Endothelial cell of umbilical vein (primary cell): ENCODE results near the gene DAB2.
A peak's percentile ranks its signal among the peaks of the same experiment; 100 is the strongest.

Experiments
- FOS ChIP-seq: IDR thresholded peaks from 2 replicates; pipeline ENCODE4 v1.6.1; 2011; ENCODE audit warnings: mild to moderate bottlenecking, low read length, moderate library complexity, borderline replicate concordance; ENCODE audit not compliant: insufficient read depth
- POLR2A ChIP-seq: IDR thresholded peaks from 2 replicates; pipeline ENCODE4 v1.6.1; 2012; ENCODE audit warnings: low read depth, mild to moderate bottlenecking, control low read depth, low read length
- POLR2AphosphoS5 ChIP-seq: IDR thresholded peaks from 2 replicates; pipeline ENCODE4 v1.6.1; 2012; ENCODE audit warnings: low read depth, mild to moderate bottlenecking, control low read depth, low read length, moderate library complexity; ENCODE audit not compliant: insufficient read depth
- TF ChIP-seq, protein P1 (sequence below), 2 donors: IDR thresholded peaks; 1 replicate in 1 of 2; 2 replicates in 1 of 2; pipeline ENCODE4 v1.5.1; 2011; ENCODE audit warnings: low read length in 2 of 2, mild to moderate bottlenecking in 2 of 2, moderate library complexity in 2 of 2, control low read depth in 1 of 2, inconsistent platforms in 1 of 2, low read depth in 1 of 2; ENCODE audit not compliant: insufficient read depth in 1 of 2; ENCODE audit errors: extremely low read depth in 1 of 2

DNA sequence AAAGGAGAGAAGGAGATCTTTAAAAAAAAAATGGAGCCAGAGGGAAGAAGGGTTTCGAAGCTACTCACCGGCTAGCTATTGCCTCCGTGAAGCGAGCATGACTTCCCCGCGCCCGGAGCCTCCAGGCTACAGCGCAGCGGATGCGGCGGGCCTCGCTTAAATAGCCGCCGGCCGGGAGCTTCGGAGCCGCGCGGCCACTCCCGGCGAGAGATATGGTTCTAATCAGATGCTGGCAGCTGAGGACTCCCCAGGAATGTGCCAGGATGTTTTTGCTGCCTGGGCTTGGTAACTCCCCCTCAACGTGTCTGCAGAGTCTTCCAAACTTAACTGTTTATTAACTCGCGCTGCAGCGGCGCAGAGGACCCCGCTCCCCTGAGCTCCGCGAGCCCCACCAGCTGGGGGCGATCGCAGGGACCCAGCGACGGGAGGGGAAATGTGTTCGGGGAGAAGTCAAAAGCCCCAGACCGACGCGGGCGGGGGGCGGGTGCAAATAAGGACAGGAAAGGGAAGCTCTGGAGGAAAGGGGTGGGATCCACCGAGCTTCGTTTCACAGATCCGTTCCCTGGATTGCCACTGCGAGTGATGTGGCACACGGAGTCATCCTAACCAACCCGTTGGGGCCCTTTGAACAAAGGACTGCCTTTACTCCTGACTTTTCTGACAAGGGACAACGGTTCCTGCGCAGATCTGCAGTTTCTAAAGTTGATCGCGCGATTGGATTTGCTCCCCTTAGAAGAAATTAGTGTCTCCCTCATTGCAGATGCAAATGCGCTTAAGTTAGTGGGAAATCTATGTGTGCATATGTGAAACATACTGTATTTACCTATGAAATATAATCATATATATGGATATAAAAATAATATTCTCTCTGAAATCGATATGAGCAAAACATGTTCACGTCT is at the start of gene DAB2:
- TF ChIP-seq, protein P1, sequence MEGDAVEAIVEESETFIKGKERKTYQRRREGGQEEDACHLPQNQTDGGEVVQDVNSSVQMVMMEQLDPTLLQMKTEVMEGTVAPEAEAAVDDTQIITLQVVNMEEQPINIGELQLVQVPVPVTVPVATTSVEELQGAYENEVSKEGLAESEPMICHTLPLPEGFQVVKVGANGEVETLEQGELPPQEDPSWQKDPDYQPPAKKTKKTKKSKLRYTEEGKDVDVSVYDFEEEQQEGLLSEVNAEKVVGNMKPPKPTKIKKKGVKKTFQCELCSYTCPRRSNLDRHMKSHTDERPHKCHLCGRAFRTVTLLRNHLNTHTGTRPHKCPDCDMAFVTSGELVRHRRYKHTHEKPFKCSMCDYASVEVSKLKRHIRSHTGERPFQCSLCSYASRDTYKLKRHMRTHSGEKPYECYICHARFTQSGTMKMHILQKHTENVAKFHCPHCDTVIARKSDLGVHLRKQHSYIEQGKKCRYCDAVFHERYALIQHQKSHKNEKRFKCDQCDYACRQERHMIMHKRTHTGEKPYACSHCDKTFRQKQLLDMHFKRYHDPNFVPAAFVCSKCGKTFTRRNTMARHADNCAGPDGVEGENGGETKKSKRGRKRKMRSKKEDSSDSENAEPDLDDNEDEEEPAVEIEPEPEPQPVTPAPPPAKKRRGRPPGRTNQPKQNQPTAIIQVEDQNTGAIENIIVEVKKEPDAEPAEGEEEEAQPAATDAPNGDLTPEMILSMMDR (IDR thresholded peaks at IDR 0.05; ENCODE audit: extremely low read depth in 1 of 2, insufficient read depth in 1 of 2, low read depth in 1 of 2, low read length in 2 of 2) = peak; percentile 87 to 88
- TF ChIP-seq FOS (peak; percentile 23), POLR2A (peak; percentile 36), POLR2AphosphoS5 (peak; percentile 71)
